ENCODE measurements around the gene C10orf88.

DNA sequence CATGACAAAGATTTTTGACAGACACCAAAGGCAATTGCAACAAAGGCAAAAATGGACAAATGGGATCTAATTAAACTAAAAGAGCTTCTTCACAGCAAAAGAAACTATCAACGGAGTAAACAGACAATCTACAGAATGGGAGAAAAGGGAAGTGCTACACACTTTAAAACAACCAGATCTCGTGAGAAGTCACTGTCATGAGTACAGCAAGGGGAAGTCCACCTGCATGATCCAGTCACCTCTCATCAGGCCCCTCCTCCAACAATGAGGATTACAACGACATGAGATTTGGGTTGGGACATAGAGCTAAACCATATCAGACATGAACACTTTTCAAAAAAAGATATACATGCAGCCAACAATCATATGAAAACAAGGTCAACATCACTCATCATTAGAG is 14.7 kb upstream of the C10orf88 start:
- TF ChIP-seq CTCF (IDR thresholded peaks at IDR 0.05) (no peak), POLR2A (IDR thresholded peaks at IDR 0.05) (no peak)

Data from adrenal gland (tissue), 5 donors.